DMS53 treated with DMSO at 0.1 percent for 48 hours (cell line): ENCODE data around the gene BICDL1.

Source experiments
- DNase-seq: peaks from one replicate; lab custom pipeline; 2025; ENCODE audit not compliant: unreplicated experiment; lab: John Stamatoyannopoulos, UW

The BICDL1 gene

DNA sequence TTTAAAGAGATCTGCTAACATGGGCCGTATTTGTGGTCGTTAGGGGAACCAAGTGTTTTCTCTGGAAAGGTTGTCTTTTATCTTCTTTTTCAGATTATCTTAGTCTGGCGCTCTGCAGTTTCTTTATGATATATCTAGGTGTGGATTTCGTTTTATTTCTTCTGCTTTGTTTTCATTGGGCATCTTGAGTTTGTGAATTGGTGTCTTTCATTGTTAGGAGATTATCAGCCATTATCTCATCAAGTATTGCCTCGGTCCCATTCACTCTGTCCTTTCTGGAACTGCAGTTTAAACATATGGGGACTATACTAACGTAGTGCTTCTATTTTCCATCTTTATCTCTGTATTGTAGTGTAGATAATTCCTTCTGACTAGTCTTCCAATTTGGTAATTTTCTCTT, 60.4 kb downstream of the BICDL1 start:
- no peak for DNase-seq

DNA sequence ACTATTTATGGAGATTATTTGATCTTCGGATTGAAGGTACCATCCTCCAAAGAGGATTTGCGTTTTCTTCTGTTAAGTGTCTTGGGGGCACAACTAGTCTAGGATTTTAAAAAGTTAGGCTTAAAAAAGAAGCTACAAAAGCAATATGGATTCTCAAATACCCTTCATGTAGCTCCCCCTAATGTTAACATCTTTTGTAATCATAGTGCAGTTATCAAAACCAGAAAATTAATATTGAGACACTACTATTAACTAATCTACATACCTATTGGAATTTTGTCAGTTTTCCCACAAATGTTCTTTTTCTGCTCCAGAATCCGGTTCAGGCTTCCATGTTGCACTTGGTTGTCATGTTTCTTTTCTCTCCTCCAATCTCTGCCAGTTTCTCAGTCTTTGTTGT, 62.5 kb downstream of the BICDL1 start:
- no peak for DNase-seq

DNA sequence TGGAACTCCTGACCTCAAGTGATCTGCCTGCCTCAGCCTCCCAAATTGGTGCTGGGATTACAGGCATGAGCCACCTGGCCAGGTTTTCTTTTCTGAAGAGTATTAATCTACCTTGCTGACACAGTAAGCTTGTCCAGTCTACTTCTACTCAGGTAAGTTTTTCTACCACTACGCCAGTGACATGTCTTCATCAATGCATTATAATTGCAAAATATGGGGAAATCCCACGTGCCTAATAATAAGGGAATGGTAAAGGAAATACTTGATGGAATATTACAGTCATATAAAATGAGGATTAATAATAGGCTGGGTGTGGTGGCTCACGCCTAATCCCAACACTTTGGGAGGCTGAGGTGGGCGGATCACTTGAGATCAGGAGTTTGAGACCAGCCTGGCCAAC, 65.3 kb downstream of the BICDL1 start:
- DNase-seq = no peak

DNA sequence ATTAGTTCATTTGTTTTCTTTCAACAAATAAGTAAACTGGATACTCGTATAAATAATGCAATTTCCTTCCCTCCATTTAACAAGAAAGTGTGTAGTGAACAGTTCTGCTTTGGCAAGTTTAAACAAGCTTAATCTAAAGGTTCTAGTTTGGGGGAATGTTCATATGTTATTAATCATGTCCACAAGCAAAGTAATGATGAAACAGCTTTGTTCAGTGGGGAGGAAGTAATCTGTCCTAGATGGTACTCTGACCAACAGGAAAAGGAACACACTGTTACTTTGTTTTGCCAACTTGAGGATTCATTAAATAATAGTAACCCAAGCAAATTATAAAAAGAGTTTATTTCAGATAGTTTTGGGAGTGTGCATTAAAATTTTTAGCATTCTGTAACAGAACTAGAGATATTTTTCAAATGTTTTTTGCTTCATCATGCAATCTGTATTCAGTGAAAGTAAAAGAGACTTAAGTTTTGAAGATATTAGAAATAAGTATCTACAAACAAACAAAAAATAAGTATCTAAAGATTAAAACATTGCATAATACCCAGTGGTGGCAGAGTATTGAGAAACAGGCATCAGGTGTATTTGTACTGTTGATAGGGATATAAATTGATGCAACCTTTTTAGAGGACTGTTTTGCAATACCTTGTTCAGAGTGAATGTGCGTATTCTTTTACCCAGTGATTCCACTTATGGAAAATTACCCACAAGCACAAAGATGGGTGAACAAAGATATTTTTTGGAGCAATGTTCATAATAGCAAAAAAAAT, 66.4 kb downstream of the BICDL1 start:
- DNase-seq = no peak

DNA sequence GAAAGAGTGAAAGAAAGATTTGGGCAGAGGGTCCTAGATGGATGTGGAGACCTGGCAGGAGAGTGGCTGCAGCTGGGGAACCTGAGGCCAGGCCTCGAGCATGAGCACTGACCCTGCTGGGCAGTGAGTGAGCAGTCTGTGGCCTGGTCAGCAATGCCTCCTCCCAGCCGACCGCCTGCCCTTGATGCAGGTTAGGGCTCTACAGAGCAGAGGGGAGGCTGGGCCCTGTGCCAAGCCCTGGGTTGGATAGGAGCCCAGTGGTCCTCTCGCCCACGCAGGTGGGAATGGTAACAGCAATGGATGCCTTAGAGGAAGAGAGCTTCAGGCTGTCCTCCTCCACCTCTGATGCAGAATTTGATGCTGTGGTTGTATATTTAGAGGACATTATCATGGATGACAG, 67.7 kb downstream of the BICDL1 start:
- no peak for DNase-seq

DNA sequence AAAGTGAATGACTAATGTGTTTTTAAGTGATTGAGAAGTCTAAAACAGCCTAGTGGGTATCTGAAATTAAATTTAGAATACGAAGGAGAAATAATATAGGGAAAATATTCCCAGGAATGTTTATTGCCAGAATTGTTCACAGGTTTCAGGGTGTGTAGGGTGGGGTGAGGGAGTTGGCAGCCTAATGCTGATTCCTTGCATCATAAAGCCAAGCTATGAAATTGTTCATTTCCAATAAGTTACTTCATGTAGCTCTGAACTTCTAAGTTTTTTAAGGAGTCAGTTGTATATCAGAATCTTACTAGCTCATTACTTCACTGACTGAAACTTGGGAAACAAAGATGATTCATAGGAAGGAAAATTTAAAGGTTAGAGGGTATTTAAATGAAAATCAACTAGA, 71.2 kb downstream of the BICDL1 start:
- no peak for DNase-seq

DNA sequence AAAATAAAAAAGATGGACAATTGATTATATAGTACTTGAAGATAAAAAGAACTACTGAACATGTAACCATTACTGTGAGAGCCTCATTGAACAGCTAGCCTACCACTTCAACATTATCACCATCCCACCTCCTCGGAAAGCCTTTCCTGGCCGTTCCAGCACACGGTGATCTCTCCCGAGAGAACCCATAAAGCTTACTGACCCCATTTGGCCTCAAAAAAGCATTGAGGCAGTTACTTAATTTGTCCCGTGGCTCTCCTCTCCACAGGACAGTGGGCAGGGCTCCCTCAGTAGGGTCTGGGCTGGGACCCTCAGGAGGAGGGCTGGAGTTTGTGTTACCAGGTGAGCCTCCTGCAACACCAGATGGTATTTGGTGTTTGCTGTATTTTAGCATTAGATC, 71.7 kb downstream of the BICDL1 start:
- DNase-seq = no peak

DNA sequence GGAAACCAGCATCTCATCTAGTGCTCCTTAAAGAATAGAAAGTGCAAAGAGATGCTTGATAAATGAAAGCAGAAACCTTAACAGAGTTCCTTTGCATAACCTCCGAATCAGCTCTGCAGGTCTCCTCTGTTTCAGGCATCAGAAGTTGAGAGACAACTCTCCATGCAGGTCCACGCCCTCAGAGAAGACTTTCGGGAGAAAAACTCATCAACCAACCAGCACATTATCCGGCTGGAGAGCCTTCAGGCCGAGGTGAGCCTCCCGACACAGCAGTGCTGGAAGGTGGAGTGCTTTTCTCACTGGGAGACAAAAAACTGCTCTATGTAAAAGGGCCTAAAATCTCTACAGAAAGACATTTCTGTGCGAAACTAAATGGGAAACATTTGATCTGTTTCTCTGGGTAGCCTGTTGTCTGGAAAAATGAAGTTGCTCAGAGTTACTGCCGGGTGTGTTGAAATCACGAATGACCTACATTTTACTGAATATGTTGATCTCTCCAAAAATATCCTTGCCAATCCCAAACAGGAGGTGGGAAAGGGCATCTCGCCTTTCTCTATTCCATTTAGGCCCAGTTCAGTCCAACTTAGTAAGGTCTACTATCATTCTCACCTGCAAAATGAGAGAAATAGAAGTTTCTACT, 72.7 kb downstream of the BICDL1 start:
- DNase-seq = no peak

DNA sequence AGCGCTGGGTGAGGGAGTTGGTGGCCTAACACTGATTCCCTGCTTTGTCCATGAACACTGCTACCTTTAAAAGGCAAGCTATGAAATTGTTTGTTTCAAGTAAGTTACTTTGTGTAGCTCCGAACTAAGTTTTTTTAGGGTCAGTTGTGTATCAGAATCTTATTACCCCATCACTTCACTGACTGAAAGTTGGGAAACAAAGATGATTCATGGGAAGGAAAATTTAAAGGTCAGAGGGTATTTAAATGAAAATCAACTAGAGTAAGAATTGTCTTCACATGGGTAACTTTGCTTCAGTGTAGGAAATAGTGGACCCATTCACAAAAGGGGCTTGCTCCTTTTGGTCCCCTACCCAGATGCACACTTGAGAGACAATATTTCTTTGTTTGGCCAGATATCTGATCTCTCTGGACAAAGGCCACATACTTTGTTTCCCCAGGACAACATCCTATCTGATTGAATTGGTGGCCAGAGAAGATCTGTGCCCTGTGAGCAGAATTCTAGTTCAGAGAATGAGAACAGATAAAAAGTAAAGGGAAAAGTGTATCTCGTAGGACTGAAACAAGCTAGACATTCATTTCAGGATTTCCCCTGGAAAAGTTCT, 74.0 kb downstream of the BICDL1 start:
- DNase-seq = no peak

DNA sequence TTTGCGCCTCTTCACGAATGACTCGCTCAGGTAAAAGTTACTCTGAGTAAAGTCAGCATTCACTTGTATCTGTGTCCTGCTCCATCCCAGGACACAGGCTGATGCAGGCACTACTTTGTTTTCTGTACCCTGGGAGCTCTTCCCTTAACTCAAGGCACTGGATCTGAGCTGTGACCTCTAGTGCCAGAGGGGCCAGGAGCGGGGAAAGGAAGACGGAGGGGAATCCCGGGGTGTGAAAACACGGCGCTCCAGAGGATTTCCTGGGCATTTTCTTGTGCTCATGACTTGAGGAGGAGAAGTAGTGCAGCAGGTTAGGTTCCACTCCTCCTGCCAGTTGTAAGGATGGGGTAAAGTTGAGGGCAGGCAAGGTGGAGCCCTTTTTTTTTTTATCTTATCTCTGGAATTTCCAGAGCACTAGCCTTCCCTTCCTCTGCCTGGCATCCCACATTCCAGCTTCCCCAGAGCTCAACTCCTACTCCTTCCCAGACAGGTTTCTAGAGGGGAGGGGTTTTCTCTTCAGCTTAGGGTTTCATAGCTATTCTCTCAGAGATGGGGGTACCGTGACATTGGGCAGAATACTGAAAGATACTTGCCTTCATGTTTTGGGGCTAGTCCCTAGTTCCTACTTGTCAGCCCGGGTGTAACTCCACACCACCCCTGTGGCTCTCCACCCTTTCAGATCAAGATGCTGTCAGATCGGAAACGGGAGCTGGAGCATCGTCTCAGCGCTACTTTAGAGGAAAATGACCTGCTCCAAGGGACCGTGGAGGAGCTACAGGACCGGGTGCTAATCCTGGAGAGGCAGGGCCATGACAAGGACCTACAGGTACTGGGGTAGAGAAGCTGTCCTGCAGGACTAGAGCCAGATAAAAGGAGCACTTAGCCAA, 75.3 kb downstream of the BICDL1 start:
- DNase-seq = no peak

DNA sequence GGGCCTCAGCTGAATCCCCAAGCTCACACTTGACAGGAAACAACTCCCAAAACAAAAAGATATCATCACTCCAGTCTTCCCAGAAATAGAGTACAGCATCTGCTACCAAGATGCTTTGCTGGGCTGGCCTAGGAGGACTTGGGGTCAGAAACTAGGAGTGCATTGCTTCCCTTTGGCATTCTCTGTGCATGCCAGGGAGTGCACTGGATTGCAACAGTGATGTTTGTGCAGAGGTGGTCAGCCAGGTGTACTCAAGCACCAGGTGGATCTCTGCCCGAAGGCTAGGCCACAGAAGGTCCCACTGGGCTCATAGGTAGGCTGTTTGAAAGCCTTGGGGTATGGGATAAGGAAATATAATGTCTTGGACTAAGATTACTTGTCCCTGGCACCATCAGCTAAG, 76.4 kb downstream of the BICDL1 start:
- DNase-seq = no peak

DNA sequence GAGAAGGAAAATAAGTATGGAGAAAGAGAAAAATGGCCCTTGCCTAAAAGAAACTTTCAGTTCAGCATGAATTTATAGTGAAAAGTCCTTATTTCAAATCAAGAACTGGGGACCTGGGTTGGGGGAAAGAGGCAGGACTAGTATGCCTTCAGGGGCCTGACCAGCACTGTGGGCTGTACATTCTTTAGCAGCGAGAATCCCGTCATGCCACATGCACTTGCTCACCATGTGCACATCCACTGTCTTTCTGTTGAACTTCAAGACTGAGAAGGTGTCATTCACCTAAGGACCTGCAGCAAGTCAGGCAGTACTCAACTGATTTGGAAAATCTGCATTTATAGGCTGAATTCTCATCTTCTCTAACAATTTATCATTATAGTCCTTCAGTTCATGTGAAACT, 77.3 kb downstream of the BICDL1 start:
- no peak for DNase-seq

DNA sequence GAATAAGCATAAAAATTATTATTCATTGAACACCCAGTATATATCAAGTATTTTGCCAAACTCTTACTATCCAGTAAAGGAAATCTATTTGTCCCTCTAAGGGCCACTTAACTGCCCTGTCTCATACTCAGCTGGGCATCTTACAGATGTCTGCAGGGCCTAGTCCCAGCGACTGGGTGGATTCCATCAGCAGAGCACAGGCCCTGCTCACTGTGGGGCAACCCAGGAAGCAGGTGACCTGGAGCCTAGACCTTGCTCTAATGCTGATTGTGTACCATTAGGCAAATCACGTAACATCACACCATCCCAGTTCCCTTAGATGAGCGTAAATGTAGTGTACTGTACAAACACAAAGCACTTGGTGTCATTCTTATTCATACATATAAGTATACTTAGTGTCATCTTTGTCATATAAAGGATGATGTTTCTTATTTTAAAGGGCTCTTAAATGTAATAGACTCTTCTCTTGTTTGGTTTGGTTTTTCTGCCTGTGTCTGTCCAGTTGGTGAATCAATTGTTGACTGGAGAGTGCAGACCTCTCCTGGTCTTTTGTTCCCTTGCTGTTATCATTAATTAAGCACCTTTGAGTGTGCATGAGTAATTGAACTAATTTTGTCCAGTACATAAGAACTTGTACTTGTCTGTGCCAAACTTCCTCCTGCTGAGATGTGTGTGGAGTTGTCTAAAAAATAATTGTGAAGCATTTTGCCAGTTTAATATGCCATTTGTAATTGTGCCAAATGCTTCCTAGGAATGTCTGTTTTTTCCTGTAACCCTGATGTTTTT, 78.2 kb downstream of the BICDL1 start:
- peak; percentile 74 for DNase-seq

DNA sequence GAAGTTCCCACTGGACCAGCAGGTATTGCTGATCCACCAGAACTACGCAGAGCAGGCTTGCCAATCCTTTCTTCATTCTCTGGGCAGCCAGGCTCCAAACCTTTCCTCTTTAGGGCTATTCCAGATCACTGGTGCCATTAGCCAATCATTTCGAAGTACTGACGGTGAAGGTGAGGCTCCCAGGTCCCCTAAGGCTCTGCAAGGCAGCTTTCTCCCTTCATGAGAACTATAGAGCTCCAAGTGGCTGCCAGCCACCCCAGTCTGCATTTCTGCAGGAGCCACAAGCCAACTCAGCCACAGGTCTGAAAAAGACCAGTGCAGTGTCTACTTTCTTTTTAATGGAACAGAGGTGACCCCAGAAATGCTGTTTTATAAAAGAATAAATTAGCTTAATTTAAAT, 78.9 kb downstream of the BICDL1 start:
- DNase-seq = no peak

DNA sequence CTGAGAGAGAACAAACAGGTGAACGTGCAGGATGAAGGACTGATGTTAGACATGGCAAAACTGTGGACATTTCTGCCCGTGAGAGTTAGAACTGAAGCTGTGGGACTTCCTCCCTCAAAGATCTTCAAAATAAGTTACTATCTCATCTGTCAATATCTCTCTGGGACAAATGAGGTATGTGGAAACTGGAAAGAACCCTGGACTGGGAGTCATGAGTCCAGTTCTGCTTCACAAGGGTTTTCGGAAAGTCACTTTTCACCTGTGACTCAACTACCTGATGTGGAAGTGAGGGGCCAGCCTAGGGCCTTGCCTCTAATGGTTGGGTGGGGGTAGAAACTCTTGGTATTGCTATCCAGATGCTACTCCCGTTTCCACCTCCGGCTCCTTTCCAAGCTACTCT, 80.2 kb downstream of the BICDL1 start:
- DNase-seq = no peak

DNA sequence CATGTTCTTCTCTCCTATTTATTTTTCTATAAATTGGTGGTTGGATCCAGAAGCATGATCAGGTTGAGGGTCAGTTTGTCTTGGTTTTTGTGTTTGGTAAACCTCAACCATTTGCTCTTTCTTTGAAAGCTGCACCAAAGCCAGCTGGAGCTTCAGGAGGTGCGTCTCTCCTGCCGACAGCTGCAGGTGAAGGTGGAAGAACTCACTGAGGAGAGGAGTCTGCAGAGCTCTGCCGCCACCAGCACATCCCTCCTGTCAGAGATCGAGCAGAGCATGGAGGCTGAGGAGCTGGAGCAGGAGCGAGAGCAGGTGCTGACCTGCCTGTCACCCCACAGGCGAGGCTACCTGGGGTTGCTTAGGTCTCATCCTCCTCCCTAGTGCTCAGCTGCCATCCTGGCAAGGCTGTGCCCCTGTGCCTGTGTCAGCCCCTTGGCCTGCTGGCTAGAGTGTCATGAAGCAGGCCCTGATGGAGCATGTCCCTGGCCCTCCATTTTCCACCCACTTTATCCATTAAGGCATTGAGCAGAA, 82.5 kb downstream of the BICDL1 start:
- no peak for DNase-seq

DNA sequence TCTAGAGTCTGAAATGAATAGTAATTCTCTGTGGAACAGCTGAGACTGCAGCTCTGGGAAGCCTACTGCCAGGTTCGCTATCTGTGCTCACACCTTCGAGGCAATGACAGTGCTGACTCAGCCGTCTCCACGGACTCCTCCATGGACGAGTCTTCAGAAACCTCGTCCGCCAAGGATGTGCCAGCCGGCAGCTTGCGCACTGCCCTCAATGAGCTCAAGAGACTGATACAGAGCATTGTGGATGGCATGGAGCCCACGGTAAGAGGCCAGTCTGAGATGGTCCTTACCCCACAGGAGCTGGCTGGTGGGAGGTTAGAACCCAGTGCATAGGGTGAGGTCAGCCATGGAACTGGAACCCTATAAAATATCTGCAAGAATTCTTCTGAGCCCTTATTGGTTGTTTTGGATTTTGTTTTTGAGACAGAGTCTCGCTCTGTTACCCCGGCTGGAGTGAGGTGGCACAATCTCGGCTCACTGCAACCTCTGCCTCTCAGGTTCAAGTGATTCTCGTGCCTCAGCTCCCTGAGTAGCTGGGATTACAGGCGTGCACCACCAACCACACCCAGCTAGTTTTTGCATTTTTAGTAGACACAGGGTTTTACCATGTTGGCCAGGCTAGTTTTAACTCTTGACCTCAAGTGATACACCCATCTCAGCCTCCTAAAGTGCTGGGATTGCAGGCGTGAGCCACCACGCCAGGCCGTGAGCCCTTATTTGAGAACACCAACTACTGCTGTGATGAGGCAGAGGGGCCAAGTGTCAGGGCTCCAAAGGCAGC, 83.6 kb downstream of the BICDL1 start:
- no peak for DNase-seq

DNA sequence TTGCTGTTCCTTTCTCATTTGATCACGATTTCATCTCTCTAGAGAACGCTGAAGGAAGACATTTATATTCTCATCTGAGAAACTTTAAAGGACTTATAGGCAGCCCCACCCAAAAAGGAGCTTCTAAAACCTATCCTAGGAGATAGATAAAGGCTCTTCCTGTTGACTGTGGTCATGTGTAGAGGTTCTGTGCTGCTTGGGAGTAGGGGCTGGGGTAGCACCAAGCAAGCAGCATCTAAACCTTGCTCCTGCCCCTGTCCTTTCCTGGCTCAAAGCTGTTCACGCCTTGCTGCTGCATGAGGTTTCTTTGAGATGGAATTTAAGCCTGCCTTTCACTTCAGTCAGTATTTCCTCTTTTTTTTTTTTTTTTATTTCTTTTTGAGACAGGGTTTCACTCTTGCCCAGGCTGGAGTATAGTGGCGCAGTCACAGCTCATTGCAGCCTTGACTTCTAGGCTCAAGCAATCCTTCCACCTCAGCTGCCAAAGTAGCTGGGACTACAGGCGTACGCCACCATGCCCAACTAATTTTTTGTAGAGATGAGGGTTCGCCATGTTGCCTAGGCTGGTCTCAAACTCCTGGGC, 86.1 kb downstream of the BICDL1 start:
- DNase-seq = no peak

DNA sequence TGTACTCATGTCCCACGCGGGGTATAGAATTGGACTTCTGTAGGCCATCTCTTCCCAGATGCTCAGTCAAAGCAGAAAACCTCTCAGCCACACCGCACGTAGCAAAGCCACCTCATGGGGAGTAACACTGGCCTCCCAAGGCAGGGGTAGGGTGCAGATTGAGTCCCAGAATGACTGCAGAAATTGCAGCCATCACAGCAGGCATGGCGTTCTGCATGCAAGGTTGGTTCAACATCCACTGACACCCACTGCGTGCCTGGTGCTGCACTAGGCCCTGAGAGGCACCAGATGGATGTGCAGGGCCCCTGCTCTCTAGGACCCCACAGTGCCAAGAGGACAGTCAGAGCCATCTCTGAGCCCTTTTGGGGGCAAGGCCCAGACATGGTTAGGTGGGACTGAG, 87.6 kb downstream of the BICDL1 start:
- DNase-seq = no peak
